Measurements from ENCODE around the gene HEMK1. TPM values are rescaled to one million over a fixed set of nuclear protein-coding genes. Genes with fewer than 3 reads are reported as not detected.

The HEMK1 gene
- total RNA-seq, 2 donors from 2014 or later, result 5.4 to 12.7 TPM

DNA sequence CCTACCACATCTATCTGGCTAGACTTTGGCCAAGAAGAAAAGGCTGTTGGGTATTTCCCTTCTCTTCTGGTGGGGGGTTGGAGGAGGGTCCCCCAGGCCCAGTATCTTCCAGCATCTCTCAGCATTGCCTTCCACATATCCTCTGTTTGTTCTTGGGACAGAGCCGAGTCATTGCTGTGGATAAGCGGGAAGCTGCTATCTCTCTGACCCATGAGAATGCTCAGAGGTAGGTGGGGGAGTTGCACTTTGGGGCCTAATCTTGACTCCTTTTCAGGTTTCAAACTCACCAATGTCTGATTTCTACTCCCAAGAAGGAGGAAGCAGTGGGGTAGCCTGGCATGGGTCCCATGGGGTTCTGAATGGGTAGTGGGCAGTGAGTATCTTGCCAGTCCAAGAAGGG is 8.0 kb downstream of the HEMK1 start:
- ATAC-seq (ENCODE audit: insufficient number of reproducible peaks, low FRiP score, low read depth) (no peak), DNase-seq (ENCODE audit: low spot score) (no peak)
- Histone ChIP-seq H3K36me3 (peaks cover 17% of the 10 kb centered on the region), H3K27me3 (replicated peaks; ENCODE audit: insufficient read depth) (no peaks in the 10 kb centered on the region), H3K27ac (no peak overlapping the region), H3K4me3 (no peak overlapping the region), H3K9me3 (no peaks in the 10 kb centered on the region), H3K4me1 (ENCODE audit: control insufficient read depth in 1 of 2, low read depth in 2 of 2) (peaks cover 8 to 18% of the 10 kb centered on the region in 2 donors)
- TF ChIP-seq CTCF (IDR thresholded peaks at IDR 0.05), result no peak

DNA sequence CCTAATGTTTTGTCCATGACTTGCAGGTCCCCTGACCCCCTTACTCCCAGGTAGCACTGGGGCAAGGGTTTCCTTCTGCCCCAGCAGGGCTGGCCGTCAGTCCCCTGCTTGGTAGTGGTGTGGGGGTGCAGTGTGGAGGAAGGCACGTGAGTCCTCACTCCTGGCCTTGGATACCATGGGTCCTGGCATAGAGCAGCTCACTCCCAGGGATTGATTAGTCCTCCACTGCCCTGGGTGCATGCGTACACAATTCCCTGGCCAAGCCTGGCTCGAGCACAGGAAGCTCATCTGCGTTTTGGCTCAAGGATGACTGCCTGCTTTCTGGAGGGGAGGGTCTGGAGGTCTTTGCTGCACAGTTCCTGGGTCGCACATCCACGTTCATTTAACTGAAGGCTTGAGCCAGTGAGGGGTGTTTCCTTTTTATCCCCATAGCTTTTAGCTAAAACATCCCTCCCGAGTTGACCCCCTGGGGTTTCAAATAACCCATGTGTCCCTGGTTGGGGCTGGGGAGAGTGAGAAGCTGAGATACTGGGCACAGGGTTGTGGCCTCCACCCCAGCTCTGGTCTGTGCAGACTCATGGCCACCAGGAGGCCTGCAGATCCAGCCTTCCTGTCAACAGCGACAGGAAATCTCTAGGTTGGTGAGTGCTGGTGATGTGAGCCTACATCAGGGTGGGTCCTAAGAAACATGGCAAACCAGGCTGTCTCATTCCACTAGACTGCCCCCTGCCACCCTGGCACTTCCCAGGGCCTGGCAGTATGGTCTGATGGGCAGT is 11.5 kb downstream of the HEMK1 start:
- Histone ChIP-seq H3K4me3 (no peak overlapping the region), H3K9me3 (no peaks in the 10 kb centered on the region), H3K4me1 (ENCODE audit: control insufficient read depth in 1 of 2, low read depth in 2 of 2) (peaks cover 12 to 30% of the 10 kb centered on the region in 2 donors), H3K27ac (peak overlapping the region; percentile 30 to 52), H3K27me3 (replicated peaks; ENCODE audit: insufficient read depth) (no peaks in the 10 kb centered on the region), H3K36me3 (peaks cover 17% of the 10 kb centered on the region)
- no peak for TF ChIP-seq CTCF (IDR thresholded peaks at IDR 0.05)
- ATAC-seq (ENCODE audit: insufficient number of reproducible peaks, low FRiP score, low read depth) (no peak), DNase-seq (ENCODE audit: low spot score) (no peak)

DNA sequence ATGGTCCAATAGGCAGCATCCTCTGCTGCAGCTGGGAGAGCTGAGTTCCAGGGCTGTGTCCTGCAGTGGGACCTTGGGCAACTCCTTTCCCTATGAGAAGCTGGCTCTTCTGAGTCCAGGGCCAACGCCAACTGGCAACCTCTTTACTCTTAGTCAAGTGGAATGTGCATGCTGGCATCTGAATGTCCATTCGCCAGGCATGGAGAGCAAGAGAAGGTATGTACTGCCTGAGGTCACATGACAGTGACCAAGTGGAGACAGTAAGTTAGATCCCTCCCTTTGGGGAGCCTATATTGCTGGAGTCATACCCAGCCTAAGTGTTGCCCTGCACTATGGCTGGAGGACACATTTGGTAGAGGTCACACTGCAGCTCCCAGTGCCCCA is 12.1 kb downstream of the HEMK1 start:
- no peak overlapping the region for H3K4me3 ChIP-seq
- peaks cover 17% of the 10 kb centered on the region for H3K36me3 ChIP-seq
- peak overlapping the region; percentile 33 to 52 for H3K27ac ChIP-seq
- H3K27me3 ChIP-seq (replicated peaks; ENCODE audit: insufficient read depth), result no peaks in the 10 kb centered on the region
- peaks cover 12 to 30% of the 10 kb centered on the region in 2 donors for H3K4me1 ChIP-seq (ENCODE audit: control insufficient read depth in 1 of 2, low read depth in 2 of 2)
- TF ChIP-seq CTCF (IDR thresholded peaks at IDR 0.05), result no peak
- H3K9me3 ChIP-seq, result no peaks in the 10 kb centered on the region
- ATAC-seq (ENCODE audit: insufficient number of reproducible peaks, low FRiP score, low read depth) (no peak), DNase-seq (ENCODE audit: low spot score) (no peak)

GRCh38 chr3:50582083-50582482 is 12.8 kb downstream of the HEMK1 start:
- H3K9me3 ChIP-seq, result no peaks in the 10 kb centered on the region
- H3K4me3 ChIP-seq, result no peak overlapping the region
- peak overlapping the region; percentile 52 to 63 for H3K27ac ChIP-seq
- DNase-seq (ENCODE audit: low spot score), result no peak
- H3K4me1 ChIP-seq (ENCODE audit: control insufficient read depth in 1 of 2, low read depth in 2 of 2), result peaks cover 12 to 35% of the 10 kb centered on the region in 2 donors
- H3K27me3 ChIP-seq (replicated peaks; ENCODE audit: insufficient read depth), result no peaks in the 10 kb centered on the region
- TF ChIP-seq CTCF (IDR thresholded peaks at IDR 0.05), result no peak
- peaks cover 17% of the 10 kb centered on the region for H3K36me3 ChIP-seq
- ATAC-seq (ENCODE audit: insufficient number of reproducible peaks, low FRiP score, low read depth), result no peak

GRCh38 chr3:50583897-50584296 is 14.6 kb downstream of the HEMK1 start:
- no peak for ATAC-seq (ENCODE audit: insufficient number of reproducible peaks, low FRiP score, low read depth)
- Histone ChIP-seq H3K4me1 (ENCODE audit: control insufficient read depth in 1 of 2, low read depth in 2 of 2) (peaks cover 12 to 49% of the 10 kb centered on the region in 2 donors), H3K4me3 (no peak overlapping the region), H3K9me3 (no peaks in the 10 kb centered on the region), H3K27me3 (replicated peaks; ENCODE audit: insufficient read depth) (no peaks in the 10 kb centered on the region), H3K27ac (peak overlapping the region in 1 of 2 donors; percentile 63), H3K36me3 (peaks cover 9% of the 10 kb centered on the region)
- DNase-seq (ENCODE audit: low spot score), result no peak
- no peak for TF ChIP-seq CTCF (IDR thresholded peaks at IDR 0.05)
